Measurements from ENCODE around the gene PSMD12.
"Not testable (repeated sequence)": the region's sequence is repeated elsewhere in the genome, so short reads cannot be mapped to it uniquely, and the experiment has no call there.

Gene PSMD12

DNA sequence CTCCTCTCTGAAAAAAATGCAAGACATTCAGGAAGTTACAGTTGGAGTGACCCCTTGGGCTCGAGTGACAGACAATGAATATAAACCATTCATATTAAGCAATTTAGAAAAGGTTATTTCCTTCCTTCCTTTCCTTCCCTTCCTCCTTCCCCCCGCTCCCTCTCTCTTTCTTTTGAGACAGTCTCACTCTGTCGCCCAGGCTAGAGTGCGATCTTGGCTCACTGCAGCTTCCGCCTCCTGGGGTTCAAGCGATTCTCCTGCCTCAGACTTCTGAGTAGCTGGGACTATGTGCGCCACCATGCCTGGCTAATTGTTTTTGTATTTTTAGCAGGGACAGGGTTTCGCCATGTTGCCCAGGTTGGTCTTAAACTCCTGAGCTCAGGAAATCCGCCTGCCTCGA, 13.2 kb downstream of the PSMD12 start:
- Histone ChIP-seq H3K4me1 (ENCODE audit: control insufficient read depth in 1 of 2, insufficient read depth in 2 of 2, low read length in 2 of 2) (no peaks in the 10 kb centered on the region), H3K27me3 (ENCODE audit: low read depth, low read length) (no peaks in the 10 kb centered on the region), H3K9me3 (ENCODE audit: control insufficient read depth in 1 of 2, low read length in 2 of 2) (no peaks in the 10 kb centered on the region), H3K4me3 (ENCODE audit: low read depth in 1 of 2, low read length in 2 of 2) (no peak overlapping the region), H3K36me3 (ENCODE audit: control insufficient read depth in 1 of 2, insufficient read depth in 2 of 2, low read length in 2 of 2) (peaks cover 40 to 56% of the 10 kb centered on the region in 2 donors), H3K27ac (ENCODE audit: low read length) (no peak overlapping the region)

GRCh38 chr17:67349420-67349819, 17.0 kb downstream of the PSMD12 start:
- Histone ChIP-seq H3K4me3 (ENCODE audit: low read depth in 1 of 2, low read length in 2 of 2) (no peak overlapping the region), H3K4me1 (ENCODE audit: control insufficient read depth in 1 of 2, insufficient read depth in 2 of 2, low read length in 2 of 2) (no peaks in the 10 kb centered on the region), H3K27ac (ENCODE audit: low read length) (no peak overlapping the region), H3K9me3 (ENCODE audit: control insufficient read depth in 1 of 2, low read length in 2 of 2) (no peaks in the 10 kb centered on the region), H3K36me3 (ENCODE audit: control insufficient read depth in 1 of 2, insufficient read depth in 2 of 2, low read length in 2 of 2) (peaks cover 50 to 75% of the 10 kb centered on the region in 2 donors), H3K27me3 (ENCODE audit: low read depth, low read length) (no peaks in the 10 kb centered on the region)

DNA sequence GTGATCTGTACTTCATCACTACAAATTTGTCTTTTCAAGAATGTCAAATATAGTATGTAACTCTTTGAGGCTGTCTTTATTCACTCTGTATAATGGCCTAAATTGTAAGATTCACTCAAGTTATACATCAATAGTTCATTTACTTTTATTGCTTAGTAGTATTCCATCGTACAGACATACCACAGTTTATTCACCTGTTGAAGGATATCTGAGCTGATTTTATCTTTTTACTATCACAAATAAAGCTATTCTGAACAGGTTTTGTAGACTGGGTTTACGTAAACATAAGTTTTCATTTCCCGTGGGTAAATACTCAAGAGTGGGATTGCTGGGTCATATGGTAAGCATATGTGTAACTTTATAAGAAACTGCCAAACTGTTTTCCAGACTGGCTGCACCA, 18.6 kb downstream of the PSMD12 start:
- H3K27ac ChIP-seq (ENCODE audit: low read length), result no peak overlapping the region
- no peaks in the 10 kb centered on the region for H3K9me3 ChIP-seq (ENCODE audit: control insufficient read depth in 1 of 2, low read length in 2 of 2)
- H3K27me3 ChIP-seq (ENCODE audit: low read depth, low read length), result no peaks in the 10 kb centered on the region
- no peak overlapping the region for H3K4me3 ChIP-seq (ENCODE audit: low read depth in 1 of 2, low read length in 2 of 2)
- H3K36me3 ChIP-seq (ENCODE audit: control insufficient read depth in 1 of 2, insufficient read depth in 2 of 2, low read length in 2 of 2), result peaks cover 60 to 73% of the 10 kb centered on the region in 2 donors
- H3K4me1 ChIP-seq (ENCODE audit: control insufficient read depth in 1 of 2, insufficient read depth in 2 of 2, low read length in 2 of 2), result no peaks in the 10 kb centered on the region

GRCh38 chr17:67343237-67343636, 23.1 kb downstream of the PSMD12 start:
- H3K9me3 ChIP-seq (ENCODE audit: control insufficient read depth in 1 of 2, low read length in 2 of 2), result no peaks in the 10 kb centered on the region
- H3K27ac ChIP-seq (ENCODE audit: low read length), result no peak overlapping the region
- H3K27me3 ChIP-seq (ENCODE audit: low read depth, low read length), result no peaks in the 10 kb centered on the region
- no peak overlapping the region for H3K4me3 ChIP-seq (ENCODE audit: low read depth in 1 of 2, low read length in 2 of 2)
- no peaks in the 10 kb centered on the region for H3K4me1 ChIP-seq (ENCODE audit: control insufficient read depth in 1 of 2, insufficient read depth in 2 of 2, low read length in 2 of 2)
- H3K36me3 ChIP-seq (ENCODE audit: control insufficient read depth in 1 of 2, insufficient read depth in 2 of 2, low read length in 2 of 2), result peaks cover 69 to 86% of the 10 kb centered on the region in 2 donors

DNA sequence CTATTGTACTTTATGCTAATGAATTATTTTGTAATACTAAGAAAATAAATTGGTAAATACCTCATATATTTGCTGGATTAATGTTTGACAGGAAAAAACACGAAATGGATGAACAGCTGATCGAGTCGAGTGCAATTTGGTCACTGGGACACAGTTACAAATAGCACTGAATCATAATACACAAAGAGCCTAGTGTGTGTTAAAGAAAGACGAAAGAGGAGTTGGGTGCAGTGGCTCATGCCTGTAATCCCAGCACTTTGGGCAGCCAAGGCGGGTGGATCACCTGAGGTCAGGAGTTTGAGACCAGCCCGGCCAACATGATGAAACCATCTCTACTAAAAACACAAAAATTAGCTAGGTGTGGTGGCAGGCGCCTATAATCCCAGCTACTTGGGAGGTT, 28.0 kb downstream of the PSMD12 start:
- not testable (repeated sequence) for H3K27me3 ChIP-seq (ENCODE audit: low read depth, low read length)
- peaks cover 29 to 48% of the 10 kb centered on the region in 2 donors for H3K36me3 ChIP-seq (ENCODE audit: control insufficient read depth in 1 of 2, insufficient read depth in 2 of 2, low read length in 2 of 2)

DNA sequence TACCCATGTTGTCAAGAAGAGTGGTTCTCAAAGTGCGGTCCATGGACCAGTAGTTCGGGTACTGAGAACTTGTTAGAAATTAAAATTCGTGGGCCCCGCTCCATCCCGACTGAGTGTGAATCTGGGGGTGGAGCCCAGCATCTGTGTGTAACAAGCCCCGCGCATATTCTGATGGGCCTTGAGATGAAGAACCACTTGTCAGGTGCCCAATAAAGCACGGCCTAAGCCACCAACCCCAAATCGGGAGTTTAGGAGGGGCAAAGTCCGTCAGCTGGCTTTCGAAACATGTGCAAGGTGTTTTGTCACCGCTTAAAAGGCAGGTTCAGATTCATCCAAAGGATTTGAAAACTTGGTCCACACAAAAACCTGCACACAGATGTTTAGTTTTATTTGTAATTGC, 29.5 kb downstream of the PSMD12 start:
- H3K27me3 ChIP-seq (ENCODE audit: low read depth, low read length), result no peaks in the 10 kb centered on the region
- H3K4me3 ChIP-seq (ENCODE audit: low read depth in 1 of 2, low read length in 2 of 2), result no peak overlapping the region
- H3K27ac ChIP-seq (ENCODE audit: low read length), result no peak overlapping the region
- no peaks in the 10 kb centered on the region for H3K4me1 ChIP-seq (ENCODE audit: control insufficient read depth in 1 of 2, insufficient read depth in 2 of 2, low read length in 2 of 2)
- H3K9me3 ChIP-seq (ENCODE audit: control insufficient read depth in 1 of 2, low read length in 2 of 2), result no peaks in the 10 kb centered on the region
- H3K36me3 ChIP-seq (ENCODE audit: control insufficient read depth in 1 of 2, insufficient read depth in 2 of 2, low read length in 2 of 2), result peaks cover 15 to 34% of the 10 kb centered on the region in 2 donors

More for the DNA sequence above, 28.0 kb downstream of the PSMD12 start:
- not testable (repeated sequence) for H3K9me3 ChIP-seq (ENCODE audit: control insufficient read depth in 1 of 2, low read length in 2 of 2); H3K4me3 ChIP-seq (ENCODE audit: low read depth in 1 of 2, low read length in 2 of 2); H3K27ac ChIP-seq (ENCODE audit: low read length); H3K4me1 ChIP-seq (ENCODE audit: control insufficient read depth in 1 of 2, insufficient read depth in 2 of 2, low read length in 2 of 2)

DNA sequence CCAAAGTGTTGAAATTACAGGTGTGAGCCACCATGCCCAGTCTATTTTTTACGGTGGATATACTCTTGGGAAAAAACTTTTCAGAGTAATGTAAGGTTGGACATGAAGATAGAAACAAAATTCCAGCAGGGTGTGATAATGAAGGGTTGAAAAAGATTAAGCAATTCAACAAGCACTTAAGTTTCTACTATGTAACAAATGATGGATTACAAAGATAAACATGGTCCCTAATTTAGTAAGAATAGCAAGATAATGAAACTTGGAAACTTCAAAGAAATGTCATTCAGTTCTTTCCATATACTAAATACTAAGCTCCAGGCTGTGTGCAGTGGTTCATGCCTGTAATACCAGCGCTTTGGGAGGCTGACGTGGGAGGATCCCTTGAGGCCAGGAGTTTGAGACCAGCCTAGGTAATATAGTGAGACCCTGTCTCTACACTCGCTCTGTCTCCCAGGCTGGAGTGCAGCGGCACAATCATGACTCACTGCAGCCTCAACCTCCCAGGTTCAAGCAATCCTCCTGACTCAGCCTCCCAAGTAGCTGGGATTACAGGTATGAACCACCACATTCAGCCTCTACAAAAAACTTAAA, 31.0 kb downstream of the PSMD12 start:
- H3K27ac ChIP-seq (ENCODE audit: low read length), result no peak overlapping the region
- no peaks in the 10 kb centered on the region for H3K4me1 ChIP-seq (ENCODE audit: control insufficient read depth in 1 of 2, insufficient read depth in 2 of 2, low read length in 2 of 2)
- no peaks in the 10 kb centered on the region for H3K9me3 ChIP-seq (ENCODE audit: control insufficient read depth in 1 of 2, low read length in 2 of 2)
- H3K27me3 ChIP-seq (ENCODE audit: low read depth, low read length), result no peaks in the 10 kb centered on the region
- peaks cover 5 to 19% of the 10 kb centered on the region in 2 donors for H3K36me3 ChIP-seq (ENCODE audit: control insufficient read depth in 1 of 2, insufficient read depth in 2 of 2, low read length in 2 of 2)
- H3K4me3 ChIP-seq (ENCODE audit: low read depth in 1 of 2, low read length in 2 of 2), result no peak overlapping the region

GRCh38 chr17:67332162-67332508, 34.2 kb downstream of the PSMD12 start:
- not testable (repeated sequence) for H3K36me3 ChIP-seq (ENCODE audit: control insufficient read depth in 1 of 2, insufficient read depth in 2 of 2, low read length in 2 of 2); H3K27me3 ChIP-seq (ENCODE audit: low read depth, low read length); H3K4me3 ChIP-seq (ENCODE audit: low read depth in 1 of 2, low read length in 2 of 2); H3K27ac ChIP-seq (ENCODE audit: low read length); H3K4me1 ChIP-seq (ENCODE audit: control insufficient read depth in 1 of 2, insufficient read depth in 2 of 2, low read length in 2 of 2); H3K9me3 ChIP-seq (ENCODE audit: control insufficient read depth in 1 of 2, low read length in 2 of 2)

- H3K27me3 ChIP-seq (ENCODE audit: low read depth, low read length); H3K9me3 ChIP-seq (ENCODE audit: control insufficient read depth in 1 of 2, low read length in 2 of 2): not testable (repeated sequence)
Observed at GRCh38 chr17:67331381-67332161, 34.8 kb downstream of the PSMD12 start.

GRCh38 chr17:67328026-67328425, 38.4 kb downstream of the PSMD12 start:
- no peak overlapping the region for H3K4me3 ChIP-seq (ENCODE audit: low read depth in 1 of 2, low read length in 2 of 2)
- H3K4me1 ChIP-seq (ENCODE audit: control insufficient read depth in 1 of 2, insufficient read depth in 2 of 2, low read length in 2 of 2), result no peaks in the 10 kb centered on the region
- H3K27ac ChIP-seq (ENCODE audit: low read length), result no peak overlapping the region
- no peaks in the 10 kb centered on the region for H3K9me3 ChIP-seq (ENCODE audit: control insufficient read depth in 1 of 2, low read length in 2 of 2)
- H3K27me3 ChIP-seq (ENCODE audit: low read depth, low read length), result no peaks in the 10 kb centered on the region
- no peaks in the 10 kb centered on the region for H3K36me3 ChIP-seq (ENCODE audit: control insufficient read depth in 1 of 2, insufficient read depth in 2 of 2, low read length in 2 of 2)

More at GRCh38 chr17:67331381-67332161, 34.8 kb downstream of the PSMD12 start:
- not testable (repeated sequence) for H3K4me1 ChIP-seq (ENCODE audit: control insufficient read depth in 1 of 2, insufficient read depth in 2 of 2, low read length in 2 of 2); H3K36me3 ChIP-seq (ENCODE audit: control insufficient read depth in 1 of 2, insufficient read depth in 2 of 2, low read length in 2 of 2); H3K4me3 ChIP-seq (ENCODE audit: low read depth in 1 of 2, low read length in 2 of 2); H3K27ac ChIP-seq (ENCODE audit: low read length)

DNA sequence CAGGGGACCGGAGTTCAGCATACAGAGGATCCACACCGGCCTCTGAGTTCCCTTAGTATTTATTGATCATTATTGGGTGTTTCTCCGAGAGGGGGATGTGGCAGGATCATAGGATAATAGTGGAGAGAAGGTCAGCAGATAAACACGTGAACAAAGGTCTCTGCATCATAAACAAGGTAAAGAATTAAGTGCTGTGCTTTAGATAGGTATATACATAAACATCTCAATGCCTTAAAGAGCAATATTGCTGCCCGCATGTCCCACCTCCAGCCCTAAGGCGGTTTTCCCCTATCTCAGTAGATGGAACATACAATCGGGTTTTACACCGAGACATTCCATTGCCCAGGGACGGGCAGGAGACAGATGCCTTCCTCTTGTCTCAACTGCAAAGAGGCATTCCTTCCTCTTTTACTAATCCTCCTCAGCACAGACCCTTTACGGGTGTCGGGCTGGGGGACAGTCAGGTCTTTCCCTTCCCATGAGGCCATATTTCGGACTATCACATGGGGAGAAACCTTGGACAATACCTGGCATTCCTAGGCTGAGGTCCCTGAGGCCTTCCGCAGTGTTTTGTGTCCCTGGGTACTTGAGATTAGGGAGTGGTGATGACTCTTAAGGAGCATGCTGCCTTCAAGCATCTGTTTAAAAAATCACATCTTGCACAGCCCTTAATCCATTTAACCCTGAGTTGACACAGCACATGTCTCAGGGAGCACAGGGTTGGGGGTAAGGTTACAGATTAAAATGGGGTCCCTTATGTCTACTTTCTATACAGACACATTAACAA, 39.2 kb downstream of the PSMD12 start:
- H3K36me3 ChIP-seq (ENCODE audit: control insufficient read depth in 1 of 2, insufficient read depth in 2 of 2, low read length in 2 of 2); H3K4me3 ChIP-seq (ENCODE audit: low read depth in 1 of 2, low read length in 2 of 2); H3K9me3 ChIP-seq (ENCODE audit: control insufficient read depth in 1 of 2, low read length in 2 of 2); H3K27me3 ChIP-seq (ENCODE audit: low read depth, low read length); H3K27ac ChIP-seq (ENCODE audit: low read length); H3K4me1 ChIP-seq (ENCODE audit: control insufficient read depth in 1 of 2, insufficient read depth in 2 of 2, low read length in 2 of 2): not testable (repeated sequence)

All from muscle layer of duodenum (tissue), 2 donors.